Activated CD8-positive, alpha-beta memory T cell treated with anti-CD3 and anti-CD28 coated beads for 24 hours (primary cell): ENCODE measurements around the gene RIN3.

Source experiments
- DNase-seq: peaks from one replicate; pipeline ENCODE4 v3.0.0-alpha.2; 2020

The RIN3 gene

DNA sequence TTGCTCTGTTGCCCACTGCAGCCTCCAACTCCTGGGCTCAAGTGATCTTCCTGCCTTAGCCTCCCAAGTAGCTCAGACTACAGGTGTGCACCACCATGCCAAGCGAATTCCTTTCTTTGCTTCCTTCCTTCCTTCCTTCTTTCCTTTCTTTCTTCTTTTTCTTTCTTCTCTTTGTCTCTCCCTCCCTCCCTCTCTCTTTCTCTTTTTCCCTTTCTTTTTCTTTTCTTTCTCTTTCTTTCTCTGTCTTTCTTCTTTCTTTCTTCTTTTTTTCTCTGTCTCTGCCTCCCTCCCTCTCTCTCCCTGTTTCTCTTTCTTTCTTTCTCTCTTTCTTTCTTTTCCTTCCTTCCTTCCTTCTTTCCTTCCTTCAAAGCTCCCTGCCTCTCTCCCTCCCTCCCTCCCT lies 182.0 kb downstream of the RIN3 start:
- no peak for DNase-seq

DNA sequence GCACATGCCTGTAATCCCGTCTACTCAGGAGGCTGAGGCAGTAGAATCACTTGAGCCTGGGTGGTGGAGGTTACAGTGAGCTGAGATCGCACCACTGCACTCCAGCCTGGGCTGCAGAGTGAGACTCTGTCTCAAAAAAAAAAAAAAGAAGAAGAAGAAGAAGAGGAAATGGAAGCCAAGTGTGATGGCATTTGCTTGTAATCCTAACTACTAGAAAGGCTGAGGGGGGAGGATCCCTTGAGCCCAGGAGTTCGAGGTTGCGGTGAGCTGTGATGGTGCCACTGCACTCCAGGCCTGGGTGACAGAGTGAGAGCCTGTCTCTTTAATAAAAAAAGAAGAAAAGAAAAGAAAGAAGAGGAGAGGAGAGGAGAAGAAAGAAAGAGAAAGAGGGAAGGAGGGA lies 182.8 kb downstream of the RIN3 start:
- no peak for DNase-seq

DNA sequence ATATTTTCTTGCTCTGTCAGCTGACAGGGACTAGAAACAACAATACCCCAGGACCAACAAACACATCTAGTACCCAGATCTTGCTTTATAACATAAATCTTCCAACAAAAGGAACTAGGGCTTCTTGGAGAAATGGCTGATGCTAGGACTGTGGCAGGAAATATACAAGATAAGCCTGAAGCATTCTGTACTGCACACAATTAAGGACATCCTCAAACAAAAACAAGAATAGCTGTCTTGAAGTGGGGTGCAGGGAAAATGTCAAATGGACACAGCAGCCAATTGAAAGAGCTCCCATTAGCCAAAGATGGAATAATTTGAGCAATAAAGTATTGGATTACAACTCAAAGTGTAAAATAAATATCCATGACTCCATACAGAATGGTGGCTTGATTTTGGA lies 184.8 kb downstream of the RIN3 start:
- no peak for DNase-seq

DNA sequence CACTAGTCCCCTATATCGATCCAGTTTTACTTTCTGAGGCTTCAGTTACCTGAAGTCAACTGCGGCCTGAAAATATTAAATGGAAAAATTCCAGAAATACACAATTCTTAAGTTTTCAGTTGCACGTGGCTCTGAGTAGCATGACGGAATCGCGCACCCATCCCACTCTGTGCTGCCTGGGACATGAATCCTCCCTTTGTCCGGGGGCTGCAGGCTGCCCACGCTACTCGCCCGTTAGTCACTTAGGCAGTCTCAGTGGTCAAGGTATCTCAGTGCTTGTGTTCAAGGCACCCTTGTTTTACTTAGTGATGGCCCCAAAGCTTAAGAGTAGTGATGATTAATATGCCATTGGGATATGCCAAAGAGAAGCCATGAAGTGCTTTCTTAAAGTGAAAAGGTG lies 188.2 kb downstream of the RIN3 start:
- no peak for DNase-seq

DNA sequence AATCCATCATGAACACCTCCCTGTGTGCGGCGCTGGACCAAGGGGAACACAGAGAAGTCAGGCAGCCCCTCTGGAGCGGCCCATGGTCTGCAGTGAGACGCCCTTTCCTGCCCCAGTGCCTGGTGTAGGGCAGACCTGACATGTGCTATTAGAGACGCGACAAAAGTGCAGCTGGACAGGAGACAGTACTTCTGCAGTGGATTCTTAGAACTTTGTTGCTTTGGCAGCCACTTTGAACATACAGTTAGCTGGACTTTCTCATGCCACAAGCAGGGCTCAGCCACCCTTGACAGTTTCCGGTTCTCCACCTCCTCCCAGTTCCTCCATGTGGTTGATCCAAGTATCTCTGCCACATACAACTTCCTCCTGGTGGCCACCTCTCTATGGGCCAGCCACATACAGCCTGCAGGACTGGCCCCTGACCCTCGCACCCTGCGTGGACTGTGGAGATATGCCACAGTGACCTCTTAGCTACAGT lies 188.9 kb downstream of the RIN3 start:
- no peak for DNase-seq

DNA sequence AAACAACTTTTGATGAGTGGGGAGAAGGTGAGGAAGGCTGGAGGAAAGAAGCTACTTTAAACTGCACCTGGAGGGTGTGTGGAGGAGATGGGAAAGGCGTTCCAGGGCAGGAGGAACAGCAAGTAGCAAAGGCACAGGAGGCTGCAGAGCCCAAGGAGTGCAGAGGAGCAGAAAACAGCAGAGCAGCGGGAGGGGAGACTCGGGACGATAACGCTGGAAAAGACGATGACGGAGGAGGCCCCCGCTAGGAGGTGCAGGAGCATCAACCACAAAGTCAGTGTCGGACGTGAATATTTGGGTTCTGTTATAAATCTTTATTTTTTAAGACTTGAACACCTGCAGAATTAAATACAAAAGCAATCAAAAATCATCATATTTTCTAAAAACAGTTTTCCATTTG lies 189.9 kb downstream of the RIN3 start:
- no peak for DNase-seq

DNA sequence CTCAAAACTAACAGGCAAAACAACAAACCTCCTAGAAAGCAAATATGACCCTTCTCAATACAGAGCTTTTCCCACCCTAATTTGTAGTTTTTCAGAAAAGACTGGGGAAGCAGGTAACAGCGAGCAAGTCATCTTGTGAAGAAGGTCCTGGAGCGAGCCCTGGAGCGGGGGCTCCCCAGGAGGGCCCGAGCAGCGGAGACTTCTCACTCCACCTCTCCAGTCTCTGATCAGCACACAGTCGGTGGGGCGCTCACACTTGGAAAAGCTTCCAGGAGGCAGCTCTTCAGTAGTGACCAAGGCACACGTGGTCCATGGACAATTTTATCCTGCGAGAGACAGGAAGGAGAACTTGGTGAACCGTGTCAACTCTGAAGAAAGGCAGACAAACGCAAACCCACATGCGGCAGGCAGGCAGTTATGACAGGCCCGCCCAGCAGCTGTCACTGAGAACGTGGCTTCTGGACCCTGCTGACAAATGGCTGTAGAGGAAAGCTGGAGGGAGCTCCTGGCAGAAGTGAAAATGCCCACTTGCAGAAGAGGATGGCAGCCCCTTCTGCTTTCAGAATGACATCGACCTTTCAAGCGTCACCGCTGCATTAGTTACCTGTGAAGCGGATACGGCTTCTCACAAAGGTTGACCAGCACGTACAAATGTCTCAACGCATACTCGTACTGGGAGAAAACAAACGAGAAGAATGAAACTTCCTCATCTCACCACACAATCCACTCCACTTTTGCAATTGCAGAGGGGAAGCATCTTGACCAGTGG lies 190.6 kb downstream of the RIN3 start:
- DNase-seq: no peak

DNA sequence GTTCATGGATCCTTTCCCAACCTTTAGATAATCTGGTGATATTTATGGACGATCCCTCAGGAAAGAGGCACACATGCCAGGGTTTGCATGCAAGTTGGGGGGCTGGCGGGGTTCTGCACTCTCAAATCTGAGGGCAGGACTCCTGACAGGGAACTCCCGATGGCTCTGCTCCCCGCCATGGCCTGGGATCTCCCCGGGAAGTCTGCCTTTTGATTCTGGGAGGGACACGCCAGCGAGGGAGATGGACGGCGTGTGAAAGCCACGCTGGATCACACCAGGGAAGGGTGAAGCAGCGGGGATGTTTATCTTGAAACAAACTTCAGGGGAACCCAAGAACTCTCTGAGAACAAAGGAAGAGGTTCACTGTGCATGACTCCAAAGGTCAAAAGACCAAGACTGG lies 191.2 kb downstream of the RIN3 start:
- DNase-seq: no peak

DNA sequence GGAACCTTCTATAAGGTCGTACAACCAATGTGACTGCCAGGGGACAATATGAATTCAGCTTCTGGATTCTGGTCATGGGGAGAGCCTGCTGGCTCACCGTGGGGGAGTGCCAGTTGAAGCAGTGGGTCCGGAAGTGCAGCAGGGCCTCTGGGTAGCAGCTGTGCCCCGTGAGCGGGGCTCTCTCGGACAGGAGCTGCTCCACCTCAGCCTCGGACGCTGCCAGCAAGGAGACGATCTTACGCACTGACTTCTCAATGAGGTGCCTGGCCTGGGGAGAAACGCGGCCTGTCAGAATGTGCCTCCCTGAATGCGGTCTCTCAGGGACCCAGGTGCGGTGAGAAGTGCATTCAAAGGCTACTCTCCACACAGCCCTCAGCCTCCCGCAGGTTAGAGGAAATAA lies 192.8 kb downstream of the RIN3 start:
- no peak for DNase-seq

DNA sequence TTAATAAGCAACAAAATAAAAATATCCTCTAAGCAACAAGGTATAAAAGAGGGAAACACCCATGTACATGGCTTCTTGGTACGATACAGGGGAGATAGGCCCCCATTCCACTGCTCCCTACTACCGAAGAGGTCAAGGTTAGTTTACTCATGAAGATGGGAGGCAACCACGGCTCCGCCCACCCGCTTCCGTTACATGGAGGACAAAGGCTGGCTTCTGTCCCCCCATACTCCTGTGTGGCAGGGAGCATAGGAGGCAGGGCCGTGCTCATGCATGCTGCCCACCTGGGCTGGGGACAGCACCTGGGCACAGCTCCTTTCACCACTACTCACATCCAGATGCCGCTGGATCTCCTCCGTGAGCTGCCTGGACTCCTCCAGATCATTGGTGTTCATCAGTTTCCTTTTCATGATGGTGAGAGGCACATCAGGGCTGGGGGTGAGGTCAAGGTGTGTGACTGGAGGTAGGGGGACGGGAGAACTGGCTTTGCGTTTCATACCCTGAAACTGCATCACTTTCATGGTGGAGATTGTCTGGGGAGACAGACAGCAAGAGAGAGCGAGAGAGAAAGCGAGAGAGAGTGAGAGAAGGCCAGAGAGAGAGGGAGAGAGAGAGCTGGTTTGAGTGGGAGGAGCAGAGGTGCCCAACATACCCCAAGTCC lies 195.9 kb downstream of the RIN3 start:
- no peak for DNase-seq

DNA sequence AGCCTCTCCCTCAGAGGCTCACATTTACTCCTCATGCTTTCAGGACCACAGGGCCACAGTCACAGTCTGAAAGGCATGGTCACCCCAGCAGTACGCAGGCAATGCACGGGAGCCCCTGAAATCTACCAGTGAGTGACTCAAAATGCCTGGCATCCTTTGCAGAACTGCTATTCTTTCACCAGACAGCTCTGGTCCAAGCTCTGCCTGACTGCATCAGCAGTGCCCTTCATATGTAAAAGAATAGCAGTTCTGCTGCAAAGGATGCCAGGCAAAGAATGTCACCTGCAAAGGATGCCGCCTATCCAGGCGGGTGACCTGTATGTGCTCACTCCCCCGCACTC lies 196.4 kb downstream of the RIN3 start:
- no peak for DNase-seq

DNA sequence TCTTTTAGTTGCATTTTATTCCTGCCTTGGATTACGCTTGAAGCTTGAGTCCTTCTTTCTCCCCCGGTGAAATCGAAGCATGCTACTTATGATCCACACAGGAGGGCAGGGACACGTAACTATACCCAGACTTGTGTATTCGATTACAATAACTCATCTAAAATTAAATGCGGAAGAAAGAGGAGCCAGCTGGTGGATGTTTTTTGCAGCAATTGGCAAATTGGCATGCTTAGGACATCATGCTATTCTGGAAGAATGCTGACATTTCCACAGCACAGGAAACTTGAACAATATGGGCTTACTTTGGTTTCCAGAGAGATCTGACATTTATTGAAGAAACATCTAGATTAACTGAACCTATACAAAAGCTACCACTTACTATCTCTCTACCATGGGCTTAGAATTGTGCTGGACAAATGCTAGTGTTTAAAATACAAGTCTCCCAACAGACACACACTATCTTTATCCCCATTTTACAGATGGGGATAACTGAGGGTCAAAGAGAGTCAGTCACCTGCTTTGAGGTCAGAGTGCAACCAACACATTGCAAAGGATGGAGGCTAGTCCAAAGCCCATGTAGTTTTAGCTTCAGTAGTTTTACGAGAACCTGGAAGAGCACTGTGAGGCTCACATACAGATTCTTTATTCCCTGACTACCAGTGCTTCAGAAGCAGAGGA lies 198.5 kb downstream of the RIN3 start:
- no peak for DNase-seq

DNA sequence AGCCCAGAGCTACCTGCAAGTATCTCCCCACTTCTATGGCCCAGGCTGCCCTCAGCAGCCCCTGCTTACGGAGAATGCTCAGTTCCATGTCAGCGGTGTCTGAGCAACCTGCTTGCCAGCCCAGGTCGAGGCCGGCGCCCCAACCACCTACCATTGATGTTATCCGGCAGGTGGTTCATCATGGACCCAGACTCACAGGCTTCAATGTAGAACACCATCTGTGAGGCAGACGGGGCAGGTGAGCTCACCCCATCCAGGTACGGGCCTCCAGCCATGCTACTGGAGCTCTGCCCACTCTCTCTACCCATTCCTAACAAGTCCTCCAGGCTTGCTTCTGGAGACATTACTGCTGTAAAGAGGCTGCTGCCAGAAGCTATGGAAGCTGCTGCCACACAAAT lies 199.1 kb downstream of the RIN3 start:
- DNase-seq: no peak

DNA sequence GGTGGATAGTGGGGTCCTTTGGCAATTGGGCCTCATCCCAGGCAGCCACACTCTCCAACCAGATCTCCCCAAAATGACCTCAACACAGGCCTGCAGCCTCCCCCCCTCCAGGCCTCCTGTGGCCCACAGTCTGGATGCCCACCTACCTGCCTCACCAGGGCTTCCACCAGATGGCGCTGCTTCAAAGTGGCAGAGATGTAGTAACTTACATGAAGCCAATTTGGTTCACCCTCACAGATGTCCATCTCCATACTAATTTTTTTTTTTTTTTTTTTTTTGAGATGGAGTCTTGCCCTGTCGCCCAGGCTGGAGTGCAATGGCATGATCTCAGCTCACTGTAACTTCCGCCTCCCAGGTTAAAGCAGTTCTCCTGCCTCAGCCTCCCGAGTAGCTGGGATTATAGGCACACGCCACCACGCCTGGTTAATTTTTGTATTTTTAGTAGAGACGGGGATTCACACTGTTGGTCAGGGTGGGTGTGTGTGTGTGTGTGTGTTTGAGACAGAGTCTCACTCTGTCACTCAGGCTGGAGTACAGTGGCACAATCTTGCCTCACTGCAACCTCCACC lies 201.2 kb downstream of the RIN3 start:
- peak; percentile 94 for DNase-seq

DNA sequence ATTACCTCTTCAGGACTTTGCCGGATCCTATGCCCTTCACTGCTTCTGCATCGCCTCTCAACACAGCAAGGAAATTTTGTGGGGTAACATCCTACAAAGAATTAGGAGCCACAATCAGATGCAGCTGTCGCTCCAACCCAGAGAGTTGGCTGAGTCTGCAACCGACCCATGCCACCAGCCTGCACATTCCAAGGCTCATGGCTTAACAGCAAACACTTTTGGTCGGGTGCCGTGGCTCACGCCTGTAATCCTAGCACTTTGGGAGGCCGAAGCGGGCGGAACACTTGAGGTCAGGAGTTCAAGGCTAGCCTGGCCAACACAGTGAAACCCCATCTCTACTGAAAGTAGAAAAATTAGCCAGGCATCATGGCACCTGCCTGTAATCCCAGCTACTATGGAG lies 202.6 kb downstream of the RIN3 start:
- no peak for DNase-seq

DNA sequence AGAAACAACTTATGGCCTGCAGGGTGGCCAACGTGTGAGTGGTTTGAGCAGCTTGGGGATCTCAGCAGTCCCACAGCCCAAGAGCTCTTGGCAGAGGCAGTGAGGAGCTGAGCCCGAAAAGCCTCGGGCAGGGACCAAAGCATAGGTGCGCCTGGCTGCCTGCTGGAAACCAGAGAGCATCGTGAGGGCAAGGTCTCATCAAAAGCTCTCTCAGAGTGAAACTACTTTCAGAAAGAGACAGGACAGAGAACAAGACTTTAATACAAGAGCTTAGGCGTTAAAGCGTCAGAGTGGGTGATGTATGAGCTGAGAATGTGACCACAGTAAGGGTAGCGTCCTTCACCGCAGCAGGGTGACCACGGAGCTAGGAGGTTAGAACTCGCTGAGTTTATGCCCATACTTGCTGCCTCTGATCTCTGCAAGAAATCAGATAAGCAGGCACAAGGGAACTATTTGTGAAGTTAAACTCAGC lies 204.0 kb downstream of the RIN3 start:
- DNase-seq: no peak

DNA sequence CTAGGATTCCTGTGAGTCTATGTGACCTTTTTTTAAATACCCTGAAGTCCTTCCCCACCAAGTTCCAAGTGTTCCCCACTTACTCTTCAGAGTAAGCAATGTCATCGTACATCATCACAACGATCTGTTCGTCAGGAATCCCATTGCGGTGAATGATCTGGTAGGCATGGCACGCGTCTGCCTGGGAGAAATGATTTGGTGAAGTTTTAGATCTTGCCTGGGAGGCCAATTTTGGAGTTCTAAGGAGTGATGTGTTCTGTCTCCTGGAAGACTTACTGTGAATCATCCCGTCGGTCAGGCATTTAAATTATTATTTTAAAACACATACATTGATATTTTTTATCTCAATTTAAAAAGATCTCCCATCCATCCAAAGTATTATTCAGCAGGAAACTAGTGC lies 205.1 kb downstream of the RIN3 start:
- DNase-seq: no peak

DNA sequence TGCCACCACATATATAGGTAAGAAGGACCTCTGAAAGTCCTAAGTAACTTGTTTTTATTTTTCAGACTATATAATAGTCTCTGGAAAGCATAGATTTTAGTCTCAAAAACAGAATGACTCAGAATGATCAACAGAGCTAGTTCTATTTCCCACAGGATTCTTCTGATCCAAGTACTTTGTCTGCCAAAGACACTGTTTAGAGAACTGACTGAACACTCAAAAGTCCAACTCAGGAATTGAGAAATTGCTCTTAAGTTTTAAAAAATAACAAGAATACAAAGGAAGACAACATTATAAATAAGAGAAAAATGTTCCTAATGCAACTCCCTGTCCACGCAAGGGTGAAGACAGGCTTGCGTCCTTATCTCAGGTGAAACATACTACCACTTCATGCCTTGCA lies 205.8 kb downstream of the RIN3 start:
- no peak for DNase-seq

DNA sequence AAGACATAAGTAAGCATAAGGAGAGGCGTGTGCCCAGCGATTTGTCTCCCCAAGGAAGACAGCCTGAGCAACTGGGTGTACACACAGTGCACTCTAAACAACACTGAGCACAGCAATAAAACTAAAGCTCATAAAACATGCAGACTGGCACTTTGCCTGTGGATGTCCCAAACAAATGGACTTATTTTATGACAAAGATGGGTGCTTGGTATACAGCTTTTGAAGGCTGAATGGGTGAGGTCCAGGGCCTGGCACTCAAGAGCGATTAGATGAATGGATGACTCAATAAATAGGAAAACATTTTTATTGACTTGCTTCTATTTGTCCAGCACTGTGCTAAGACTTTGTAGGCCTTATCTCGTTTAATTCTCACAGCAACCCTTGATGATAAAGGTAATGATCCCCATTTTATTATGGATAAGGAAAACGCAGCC lies 206.3 kb downstream of the RIN3 start:
- no peak for DNase-seq

DNA sequence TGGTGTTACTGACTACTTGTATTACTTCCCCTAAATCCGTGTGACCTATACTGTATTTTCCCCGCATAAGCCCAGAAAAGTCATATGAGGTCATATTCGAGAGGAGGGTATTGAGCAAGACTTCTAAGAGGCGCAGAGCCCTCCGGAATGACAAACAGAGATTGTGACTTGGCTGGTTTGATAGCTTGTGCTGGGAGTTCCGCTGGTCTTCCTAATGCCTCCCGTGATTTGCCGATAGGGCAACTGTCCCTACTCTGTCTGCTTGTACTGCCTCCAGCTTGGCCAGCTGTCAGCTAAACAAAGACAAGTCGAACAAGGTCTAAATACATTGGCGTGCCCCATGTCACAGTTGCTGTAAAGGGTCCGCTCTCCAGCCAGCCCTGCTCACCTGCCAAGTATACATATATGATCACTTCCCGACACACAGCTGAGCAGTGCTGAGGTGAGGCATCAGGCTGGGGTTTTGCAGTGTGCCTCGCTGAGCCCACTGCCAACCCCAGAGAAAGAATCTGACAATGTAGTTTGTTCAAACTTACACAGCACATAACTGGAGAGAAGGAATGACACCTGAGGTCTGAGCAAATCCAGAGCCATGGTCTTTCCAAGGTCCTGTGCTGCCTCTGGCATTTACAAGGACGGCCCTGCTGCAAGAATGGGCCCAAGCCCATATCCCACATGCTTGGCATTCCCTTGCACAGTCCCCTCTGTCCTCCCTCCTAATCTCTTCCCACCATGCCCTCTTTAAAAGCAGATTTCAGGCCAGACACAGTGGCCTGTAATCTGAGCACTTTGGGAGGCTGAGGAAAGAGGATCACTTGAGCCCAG lies 211.1 kb downstream of the RIN3 start:
- DNase-seq: no peak

DNA sequence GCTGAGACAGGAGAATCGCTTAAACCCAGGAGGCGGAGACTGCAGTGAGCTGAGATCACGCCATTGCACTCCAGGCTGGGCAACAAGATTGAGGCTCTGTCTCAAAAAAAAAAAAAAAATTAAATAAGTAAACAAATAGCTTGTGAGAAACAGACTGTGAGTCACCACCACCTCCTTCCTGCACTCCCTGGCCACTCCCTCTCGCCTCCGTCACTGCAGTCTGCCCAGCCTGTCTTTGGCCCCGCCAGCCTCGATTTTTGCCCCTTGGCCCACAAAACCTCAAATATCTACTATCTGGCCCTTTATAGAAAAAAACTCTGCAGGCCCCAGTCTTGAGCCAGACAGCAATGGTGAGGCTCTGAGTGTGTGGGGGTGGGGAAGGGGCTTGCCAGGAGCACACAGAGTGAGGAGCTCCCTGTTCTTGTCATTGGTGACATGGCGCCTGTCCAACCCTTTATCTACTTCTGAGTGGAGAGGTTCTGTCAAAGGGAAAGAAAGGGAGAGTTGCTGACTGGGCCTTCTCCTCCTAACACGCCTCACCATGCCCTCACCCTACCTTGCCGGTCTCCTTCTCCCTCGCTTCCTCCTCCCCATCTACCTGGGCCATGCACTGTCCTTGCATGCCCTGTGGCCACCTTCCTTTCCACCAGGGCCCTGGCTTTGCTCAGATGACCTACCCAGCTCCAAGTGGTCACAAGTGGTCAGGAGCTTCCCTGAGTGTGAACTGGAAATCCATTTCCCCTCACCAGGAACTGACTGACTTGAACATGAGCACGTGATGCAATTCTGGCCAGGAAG lies 212.8 kb downstream of the RIN3 start:
- no peak for DNase-seq

DNA sequence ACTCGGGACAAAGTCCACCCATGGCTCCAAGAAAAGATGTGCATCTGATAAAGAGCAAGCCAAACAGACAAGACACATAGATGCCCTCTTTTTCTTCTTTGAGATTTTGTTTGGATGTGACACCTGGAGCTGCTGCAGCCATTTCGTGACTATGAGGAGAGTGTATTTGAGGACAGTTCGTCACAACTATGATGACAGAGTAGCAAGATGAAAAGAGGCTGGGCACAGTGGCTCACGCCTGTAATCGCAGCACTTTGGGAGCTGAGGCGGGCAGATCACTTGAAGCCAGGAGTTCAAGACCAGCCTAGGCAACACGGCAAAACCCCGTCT lies 213.3 kb downstream of the RIN3 start:
- DNase-seq: no peak
